ENCODE data around the gene SH3BP5L. TPM values are rescaled to one million over a fixed set of nuclear protein-coding genes. Genes with fewer than 3 reads are reported as not detected.

The SH3BP5L gene
- total and polyA plus RNA-seq, 7 donors, result 18.6 to 52.7 (median 26.9) TPM

DNA sequence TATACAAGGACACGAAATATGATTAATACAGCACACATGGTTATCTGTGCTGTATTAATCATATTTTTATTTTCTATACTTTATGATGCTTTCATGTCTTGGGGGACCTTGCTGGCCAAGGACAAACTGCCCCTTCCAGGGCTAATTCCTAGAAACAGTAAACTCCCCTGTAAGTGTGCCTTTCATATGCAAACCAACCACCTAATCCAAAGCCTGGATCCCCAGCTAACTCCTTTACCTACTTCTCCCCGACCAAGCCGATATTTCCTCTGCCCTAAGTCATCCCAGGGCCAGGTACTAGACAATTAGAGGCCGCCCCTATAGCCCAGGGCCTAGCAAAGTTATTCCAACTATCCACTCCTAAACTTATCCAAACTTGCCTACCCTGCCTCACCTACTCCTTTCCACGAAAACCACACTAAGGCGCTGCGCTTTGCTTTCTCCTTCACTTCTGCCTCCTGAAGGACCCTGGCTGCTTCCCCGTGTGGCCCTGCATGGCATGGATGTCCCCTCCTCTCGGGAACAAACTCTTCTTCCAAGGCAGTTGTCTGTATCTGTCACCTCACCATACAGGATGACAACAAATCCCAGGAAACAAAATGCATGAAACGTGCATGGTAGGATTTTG is 10.2 kb downstream of the SH3BP5L start:
- H3K27me3 ChIP-seq (ENCODE audit: insufficient read depth in 3 of 3, low read length in 2 of 3), result no peaks in the 10 kb centered on the region
- intact Hi-C loops (cut with DNase I), result no loop called here
- no peak overlapping the region for H3K27ac ChIP-seq
- ATAC-seq, result no peak
- H3K4me3 ChIP-seq, result no peak overlapping the region
- peaks cover 8% of the 10 kb centered on the region for H3K4me1 ChIP-seq
- WGBS, 3 donors, result 87 to 91% (median 87%) methylated on average over 10 of the region's 10 CpGs
- no peak for DNase-seq
- H3K9me3 ChIP-seq, result no peaks in the 10 kb centered on the region
- TF ChIP-seq, protein P1, sequence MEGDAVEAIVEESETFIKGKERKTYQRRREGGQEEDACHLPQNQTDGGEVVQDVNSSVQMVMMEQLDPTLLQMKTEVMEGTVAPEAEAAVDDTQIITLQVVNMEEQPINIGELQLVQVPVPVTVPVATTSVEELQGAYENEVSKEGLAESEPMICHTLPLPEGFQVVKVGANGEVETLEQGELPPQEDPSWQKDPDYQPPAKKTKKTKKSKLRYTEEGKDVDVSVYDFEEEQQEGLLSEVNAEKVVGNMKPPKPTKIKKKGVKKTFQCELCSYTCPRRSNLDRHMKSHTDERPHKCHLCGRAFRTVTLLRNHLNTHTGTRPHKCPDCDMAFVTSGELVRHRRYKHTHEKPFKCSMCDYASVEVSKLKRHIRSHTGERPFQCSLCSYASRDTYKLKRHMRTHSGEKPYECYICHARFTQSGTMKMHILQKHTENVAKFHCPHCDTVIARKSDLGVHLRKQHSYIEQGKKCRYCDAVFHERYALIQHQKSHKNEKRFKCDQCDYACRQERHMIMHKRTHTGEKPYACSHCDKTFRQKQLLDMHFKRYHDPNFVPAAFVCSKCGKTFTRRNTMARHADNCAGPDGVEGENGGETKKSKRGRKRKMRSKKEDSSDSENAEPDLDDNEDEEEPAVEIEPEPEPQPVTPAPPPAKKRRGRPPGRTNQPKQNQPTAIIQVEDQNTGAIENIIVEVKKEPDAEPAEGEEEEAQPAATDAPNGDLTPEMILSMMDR (IDR thresholded peaks at IDR 0.05), result no peak
- peaks cover 0 to 72% of the 10 kb centered on the region in 2 donors for H3K36me3 ChIP-seq (ENCODE audit: insufficient read depth in 1 of 2, low read depth in 1 of 2)

DNA sequence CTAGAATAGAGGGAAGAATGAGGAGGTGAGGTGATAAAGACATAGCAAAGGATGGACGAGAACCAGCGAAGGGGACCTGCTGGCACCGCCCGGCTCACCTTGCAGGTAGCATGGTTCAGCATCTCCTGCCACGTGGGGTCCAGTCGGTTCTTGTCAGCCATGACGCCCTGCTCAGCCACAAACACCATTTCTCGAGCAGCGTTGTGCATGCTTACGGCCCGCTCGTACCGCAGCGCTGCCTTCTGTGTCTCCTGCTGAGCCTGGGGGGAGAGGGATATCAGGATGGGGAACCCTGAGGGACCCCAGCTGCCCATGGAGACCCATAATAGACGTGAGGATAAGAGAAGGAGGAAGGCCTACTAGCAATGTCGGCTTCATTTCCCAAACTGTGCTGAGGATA is 11.4 kb downstream of the SH3BP5L start:
- Histone ChIP-seq H3K36me3 (ENCODE audit: insufficient read depth in 1 of 2, low read depth in 1 of 2) (peaks cover 0 to 63% of the 10 kb centered on the region in 2 donors), H3K27me3 (ENCODE audit: insufficient read depth in 3 of 3, low read length in 2 of 3) (no peaks in the 10 kb centered on the region), H3K27ac (no peak overlapping the region), H3K4me1 (peaks cover 8% of the 10 kb centered on the region), H3K9me3 (no peaks in the 10 kb centered on the region), H3K4me3 (no peak overlapping the region)
- intact Hi-C loops (cut with DNase I), result no loop called here
- TF ChIP-seq, protein P1 (IDR thresholded peaks at IDR 0.05), result no peak
- ATAC-seq (no peak), DNase-seq (no peak)
- WGBS, 3 donors, result 91 to 93% (median 92%) methylated on average over 16 of the region's 16 CpGs

DNA sequence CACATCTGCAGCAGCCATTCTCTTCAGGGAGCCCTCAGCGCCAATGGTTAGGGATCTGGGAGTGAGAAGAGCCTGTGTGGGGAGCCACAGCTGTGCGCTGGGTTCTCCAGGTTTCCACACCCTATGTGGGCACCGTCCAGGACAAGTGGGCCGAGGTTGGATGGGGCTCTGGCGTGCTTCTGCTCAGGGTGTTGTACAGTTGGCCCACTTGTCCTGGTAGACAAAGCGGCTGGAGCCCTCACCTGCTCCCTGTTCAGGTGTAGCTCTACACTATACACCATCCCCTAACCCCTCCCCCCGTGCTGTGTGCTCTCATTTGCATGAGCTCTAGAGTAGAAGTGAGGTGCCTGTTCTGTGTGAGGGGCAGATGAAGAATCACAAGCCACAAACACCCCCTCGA is 12.2 kb downstream of the SH3BP5L start:
- 91 to 93% (median 92%) methylated on average over 8 of the region's 8 CpGs for WGBS, 3 donors
- ATAC-seq, result no peak
- TF ChIP-seq, protein P1 (IDR thresholded peaks at IDR 0.05), result no peak

DNA sequence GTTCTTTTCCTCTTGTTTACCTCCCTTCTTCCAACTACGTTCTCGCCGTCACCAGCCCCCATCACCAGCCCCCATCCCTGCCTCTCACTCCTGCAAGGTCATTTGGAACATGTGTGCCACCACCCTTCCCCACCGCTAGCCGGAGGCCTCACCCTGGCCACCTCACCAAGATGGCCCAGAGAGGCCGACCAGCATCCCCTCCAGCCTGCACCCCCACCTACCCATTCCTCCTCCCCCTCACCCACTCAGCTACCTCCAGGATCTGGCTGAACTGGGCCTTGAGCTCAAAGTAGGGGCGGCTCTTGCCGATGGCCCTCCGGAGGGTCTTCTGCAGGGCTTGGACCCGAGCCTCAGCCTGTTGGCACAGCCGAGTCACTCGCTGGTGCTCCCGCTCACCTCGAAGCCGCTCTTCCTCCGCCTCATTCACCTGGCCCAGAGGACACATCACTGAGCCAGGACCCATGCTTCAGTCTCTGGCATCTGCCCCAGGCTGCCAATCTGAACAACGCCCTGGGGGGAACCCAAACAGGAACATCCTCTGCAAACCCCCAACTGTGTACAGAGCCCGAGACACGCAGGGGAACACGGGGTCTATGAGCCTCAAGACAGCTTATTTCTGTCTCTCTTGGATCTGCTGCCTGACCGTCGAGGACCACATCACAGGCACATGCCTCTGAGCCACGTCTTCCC is 12.8 kb downstream of the SH3BP5L start:
- 96 to 97% (median 96%) methylated on average over 23 of the region's 23 CpGs for WGBS, 3 donors
- H3K27me3 ChIP-seq (ENCODE audit: insufficient read depth in 3 of 3, low read length in 2 of 3), result no peaks in the 10 kb centered on the region
- intact Hi-C loops (cut with DNase I), result no loop called here
- no peak overlapping the region for H3K4me3 ChIP-seq
- H3K9me3 ChIP-seq, result no peaks in the 10 kb centered on the region
- H3K27ac ChIP-seq, result no peak overlapping the region
- no peak for ATAC-seq
- H3K36me3 ChIP-seq (ENCODE audit: insufficient read depth in 1 of 2, low read depth in 1 of 2), result peaks cover 0 to 63% of the 10 kb centered on the region in 2 donors
- TF ChIP-seq, protein P1 (IDR thresholded peaks at IDR 0.05), result no peak
- DNase-seq, result no peak
- no peaks in the 10 kb centered on the region for H3K4me1 ChIP-seq

More for the DNA sequence above, 12.2 kb downstream of the SH3BP5L start:
- H3K9me3 ChIP-seq, result no peaks in the 10 kb centered on the region
- intact Hi-C loops (cut with DNase I), result no loop called here
- H3K4me3 ChIP-seq, result no peak overlapping the region
- H3K27ac ChIP-seq, result no peak overlapping the region
- no peaks in the 10 kb centered on the region for H3K27me3 ChIP-seq (ENCODE audit: insufficient read depth in 3 of 3, low read length in 2 of 3)
- no peak for DNase-seq
- H3K4me1 ChIP-seq, result peaks cover 2% of the 10 kb centered on the region
- peaks cover 0 to 63% of the 10 kb centered on the region in 2 donors for H3K36me3 ChIP-seq (ENCODE audit: insufficient read depth in 1 of 2, low read depth in 1 of 2)
